Esophagus squamous epithelium (tissue), 5 donors: Measurements from ENCODE around the gene HERC3. TPM values are rescaled to one million over a fixed set of nuclear protein-coding genes. Genes with fewer than 3 reads are reported as not detected.

Source experiments
- DNase-seq: peaks from one replicate; lab custom pipeline; 2025; lab: John Stamatoyannopoulos, UW
- H3K27ac ChIP-seq, 4 donors: fragments of 200-600 bp; sonication (generic); one replicate each; pipeline ENCODE4 v1.5.1; 2016 to 2019; ENCODE audit warnings: mild to moderate bottlenecking in 1 of 4
- H3K27me3 ChIP-seq, 4 donors: fragments of 200-600 bp; sonication (generic); 1 replicate in 3 of 4; 2 replicates in 1 of 4; pipeline versions ENCODE4 v1.5.1 to v1.6.0; 2017 to 2021; ENCODE audit warnings: antibody characterized with exemption in 1 of 4
- H3K36me3 ChIP-seq, 3 donors: fragments of 200-600 bp; sonication (generic); one replicate each; pipeline ENCODE4 v1.5.1; 2016 to 2019
- H3K4me1 ChIP-seq, 3 donors: fragments of 200-600 bp; sonication (generic); one replicate each; pipeline ENCODE4 v1.5.1; 2017 to 2019
- H3K4me3 ChIP-seq, 4 donors: fragments of 200-600 bp; sonication (generic); 1 replicate in 3 of 4; 2 replicates in 1 of 4; pipeline ENCODE4 v1.5.1; 2016 to 2019; ENCODE audit warnings: mild to moderate bottlenecking in 2 of 4, moderate library complexity in 1 of 4
- H3K9me3 ChIP-seq, 3 donors: fragments of 200-600 bp; sonication (generic); one replicate each; pipeline ENCODE4 v1.5.1; 2016 to 2019
- CTCF ChIP-seq, 6 experiments: fragments of 450-650 bp in 4 of 6; fragments of 200-600 bp in 2 of 6; sonication (generic) in 2 of 6; IDR thresholded peaks; one replicate each; pipeline ENCODE4 v1.5.1; 2016 to 2019; ENCODE audit warnings: antibody characterized with exemption in 6 of 6, mild to moderate bottlenecking in 4 of 6, moderate library complexity in 4 of 6
- POLR2A ChIP-seq, 4 donors: fragments of 450-650 bp; IDR thresholded peaks; one replicate each; pipeline ENCODE4 v1.6.1; 2017; ENCODE audit warnings: antibody characterized with exemption in 4 of 4, mild to moderate bottlenecking in 4 of 4, moderate library complexity in 3 of 4
- WGBS, 2 donors: methylation state at CpG; one replicate each; pipeline ENCODE4 v1.1.5; 2018; 5-methylcytosine and 5-hydroxymethylcytosine counted together
- intact Hi-C: fragments of 100-400 bp; cut with DNase I; formaldehyde crosslinking; loops from one replicate; pipeline ENCODE4 v1.15.0; 2022
- total RNA-seq, 4 donors: library from RNA; depleted of rRNA; stranded (reverse); fragments of >200 nt; gene quantifications; one replicate each; pipeline ENCODE4 v1.1.0, GENCODE V29; 2016
- donor health status: DM: yes; HTN: yes; CAD: no.

HERC3 gene
- total RNA-seq, 4 donors from 2014 or later = 19.1 to 41.1 (median 30.8) TPM

GRCh38 chr4:88573995-88574394 is 18.3 kb upstream of the HERC3 start:
- no peaks in the 10 kb centered on the region for H3K4me1 ChIP-seq
- no peaks in the 10 kb centered on the region for H3K36me3 ChIP-seq
- no peak for TF ChIP-seq POLR2A (IDR thresholded peaks at IDR 0.05)
- no peak for DNase-seq
- 60 to 63% methylated on average over 2 of the region's 2 CpGs for WGBS, 2 donors
- intact Hi-C loops = no loop called here
- H3K27ac ChIP-seq = no peak overlapping the region
- no peak overlapping the region for H3K4me3 ChIP-seq
- no peaks in the 10 kb centered on the region for H3K9me3 ChIP-seq
- no peaks in the 10 kb centered on the region for H3K27me3 ChIP-seq

GRCh38 chr4:88575186-88575585 is 17.1 kb upstream of the HERC3 start:
- TF ChIP-seq CTCF (IDR thresholded peaks at IDR 0.05) = no peak
- no peak for TF ChIP-seq POLR2A (IDR thresholded peaks at IDR 0.05)
- no peak for DNase-seq
- Histone ChIP-seq H3K9me3 (no peaks in the 10 kb centered on the region), H3K4me1 (no peaks in the 10 kb centered on the region), H3K36me3 (no peaks in the 10 kb centered on the region), H3K27me3 (no peaks in the 10 kb centered on the region), H3K4me3 (no peak overlapping the region), H3K27ac (no peak overlapping the region)
- intact Hi-C loops = no loop called here
- 64 to 83% methylated on average over 1 of the region's 1 CpG for WGBS, 2 donors

- Histone ChIP-seq H3K27ac (no peak overlapping the region), H3K4me3 (no peak overlapping the region), H3K4me1 (no peaks in the 10 kb centered on the region), H3K27me3 (no peaks in the 10 kb centered on the region), H3K9me3 (no peaks in the 10 kb centered on the region), H3K36me3 (no peaks in the 10 kb centered on the region)
- intact Hi-C loops = no loop called here
- TF ChIP-seq CTCF (IDR thresholded peaks at IDR 0.05) = no peak
- no peak for TF ChIP-seq POLR2A (IDR thresholded peaks at IDR 0.05)
- no peak for DNase-seq
- 19 to 48% methylated on average over 2 of the region's 2 CpGs for WGBS, 2 donors
These were observed 9.8 kb upstream of the HERC3 start for GRCh38 chr4:88582493-88582892.

- TF ChIP-seq CTCF (IDR thresholded peaks at IDR 0.05) = no peak
- H3K27me3 ChIP-seq = no peaks in the 10 kb centered on the region
- 100% methylated on average over 3 of the region's 3 CpGs for WGBS, 2 donors
- no peak overlapping the region for H3K27ac ChIP-seq
- H3K36me3 ChIP-seq = no peaks in the 10 kb centered on the region
- H3K4me3 ChIP-seq = no peak overlapping the region
- no peaks in the 10 kb centered on the region for H3K4me1 ChIP-seq
- H3K9me3 ChIP-seq = no peaks in the 10 kb centered on the region
- no peak for DNase-seq
- intact Hi-C loops = no loop called here
These were observed 8.4 kb upstream of the HERC3 start for GRCh38 chr4:88583631-88584470.

- H3K27me3 ChIP-seq = no peaks in the 10 kb centered on the region
- no peak for TF ChIP-seq POLR2A (IDR thresholded peaks at IDR 0.05)
- no peak for TF ChIP-seq CTCF (IDR thresholded peaks at IDR 0.05)
- H3K9me3 ChIP-seq = no peaks in the 10 kb centered on the region
- 74 to 88% methylated on average over 2 of the region's 2 CpGs for whole genome bisulfite sequencing, 2 donors
- no peak overlapping the region for H3K4me3 ChIP-seq
- intact Hi-C loops = no loop called here
- DNase-seq = no peak
- H3K4me1 ChIP-seq = no peaks in the 10 kb centered on the region
- H3K36me3 ChIP-seq = no peaks in the 10 kb centered on the region
- no peak overlapping the region for H3K27ac ChIP-seq
These were observed 7.8 kb upstream of the HERC3 start for GRCh38 chr4:88584471-88584900.
